Aorta (tissue), 5 donors: ENCODE results near the gene LMTK3. TPM values are rescaled to one million over a fixed set of nuclear protein-coding genes. Genes with fewer than 3 reads are reported as not detected.

Experiments used
- ATAC-seq: fragments of 200-7000 bp; cut with Tn5 transposase; one replicate; pipeline ENCODE4 v1.9.1; 2022; ENCODE audit warnings: moderate library complexity; ENCODE audit not compliant: low FRiP score
- DNase-seq, 2 donors: peaks; one replicate each; pipeline ENCODE4 v3.0.0-alpha.2; 2020
- H3K27ac ChIP-seq, 2 donors: one replicate each; pipeline ENCODE4 v1.5.1; 2013; ENCODE audit warnings: low read length in 2 of 2, mild to moderate bottlenecking in 2 of 2, moderate library complexity in 2 of 2, control low read depth in 1 of 2, inconsistent platforms in 1 of 2, low read depth in 1 of 2
- H3K27me3 ChIP-seq, 2 donors: one replicate each; pipeline ENCODE4 v1.6.1; 2013; ENCODE audit warnings: control low read depth in 1 of 2, low read length in 1 of 2, mild to moderate bottlenecking in 1 of 2, moderate library complexity in 1 of 2; ENCODE audit not compliant: insufficient read depth in 2 of 2, control insufficient read depth in 1 of 2
- H3K36me3 ChIP-seq, 2 donors: one replicate each; pipeline ENCODE4 v1.6.1; 2013; ENCODE audit warnings: control low read depth in 1 of 2, low read length in 1 of 2, mild to moderate bottlenecking in 1 of 2; ENCODE audit not compliant: insufficient read depth in 2 of 2, control insufficient read depth in 1 of 2
- H3K4me1 ChIP-seq, 2 donors: one replicate each; pipeline ENCODE4 v1.6.1; 2013; ENCODE audit warnings: low read length in 2 of 2, control low read depth in 1 of 2, mild to moderate bottlenecking in 1 of 2, moderate library complexity in 1 of 2; ENCODE audit not compliant: insufficient read depth in 2 of 2, control insufficient read depth in 1 of 2
- H3K4me3 ChIP-seq, 2 donors: one replicate each; pipeline ENCODE4 v1.5.1; 2013; ENCODE audit warnings: low read length in 2 of 2, control low read depth in 1 of 2, mild to moderate bottlenecking in 1 of 2
- H3K9me3 ChIP-seq: one replicate; pipeline ENCODE4 v1.6.1; 2013; ENCODE audit warnings: mild to moderate bottlenecking, low read length; ENCODE audit not compliant: control insufficient read depth
- WGBS, 2 donors: extraction: QIAGEN DNeasy Blood & Tissue Kit; methylation state at CpG; one replicate each; pipeline ENCODE4 v1.1.7; 2013; 5-methylcytosine and 5-hydroxymethylcytosine counted together
- intact Hi-C, 2 donors: fragments of 100-400 bp; cut with DNase I; formaldehyde crosslinking; loops; one replicate each; pipeline versions ENCODE4 v1.14.2 to v1.15.0; 2022
- polyA plus RNA-seq, 2 donors: library from polyadenylated mRNA; stranded (reverse); fragments of 200-250 nt; gene quantifications; one replicate each; pipeline ENCODE4 v1.2.3, GENCODE V29; 2013
- total RNA-seq, 2 donors: library from RNA; stranded (reverse); fragmentation: NEBNext Ultra II Directional; extraction: Animal tissue kit (Norgen Biotek cat#: 25700); gene quantifications; one replicate each; pipeline ENCODE4 v1.2.1, GENCODE V29; 2021
- donor health status: healthy with polysubstance abuse.
- donor health status: Bipolar disorder and iron deficiency.
- donor health status: DM: no; HTN: no; CAD: no.
- donor health status: DM: no; HTN: no; CAD: no.
- donor health status: DM: yes; HTN: yes; CAD: no.

Gene LMTK3
- total and polyA plus RNA-seq, 4 donors, result 0.51 to 4.2 (median 0.98) TPM

- Histone ChIP-seq H3K9me3 (no peaks in the 10 kb centered on the region), H3K4me1 (no peaks in the 10 kb centered on the region), H3K36me3 (no peaks in the 10 kb centered on the region), H3K27me3 (no peaks in the 10 kb centered on the region), H3K27ac (no peak overlapping the region), H3K4me3 (no peak overlapping the region)
- ATAC-seq (peak; percentile 34), DNase-seq (no peak)
- WGBS, 2 donors, result 85 to 87% methylated on average over 33 to 36 of the region's 36 CpGs
- intact Hi-C loops, result no loop called here
These were observed 50.0 kb downstream of the LMTK3 start for GRCh38 chr19:48461651-48461981.

GRCh38 chr19:48458016-48458415 is 53.6 kb downstream of the LMTK3 start:
- WGBS, 2 donors, result 91 to 92% methylated on average over 2 of the region's 2 CpGs
- Histone ChIP-seq H3K27me3 (no peaks in the 10 kb centered on the region), H3K27ac (no peak overlapping the region), H3K4me3 (no peak overlapping the region), H3K9me3 (no peaks in the 10 kb centered on the region), H3K4me1 (no peaks in the 10 kb centered on the region), H3K36me3 (peaks cover 0 to 2% of the 10 kb centered on the region in 2 donors)
- DNase-seq (no peak), ATAC-seq (no peak)
- intact Hi-C loops, result no loop called here

GRCh38 chr19:48456864-48457263 is 54.8 kb downstream of the LMTK3 start:
- DNase-seq, result no peak
- Histone ChIP-seq H3K36me3 (peaks cover 0 to 5% of the 10 kb centered on the region in 2 donors), H3K9me3 (no peaks in the 10 kb centered on the region), H3K4me1 (no peaks in the 10 kb centered on the region), H3K4me3 (no peak overlapping the region), H3K27me3 (no peaks in the 10 kb centered on the region), H3K27ac (no peak overlapping the region)
- intact Hi-C loops, result no loop called here
- WGBS, 2 donors, result 95 to 97% methylated on average over 4 of the region's 4 CpGs
- ATAC-seq, result no peak

- DNase-seq, result no peak
- no peak for ATAC-seq
- intact Hi-C loops, result no loop called here
These were observed 55.6 kb downstream of the LMTK3 start for GRCh38 chr19:48455908-48456562.

GRCh38 chr19:48455171-48455907 is 56.3 kb downstream of the LMTK3 start, which contains the start of gene KCNJ14:
TSS of gene KCNJ14 (plus strand) at chr19:48455574. CDS start at chr19:48461725, 6,151 bp downstream.
- Histone ChIP-seq H3K27me3 (no peaks in the 10 kb centered on the region), H3K27ac (no peak within 1 kb of the TSS), H3K4me3 (no peak within 1 kb of the TSS), H3K9me3 (no peaks in the 10 kb centered on the region), H3K4me1 (no peaks in the 10 kb centered on the region), H3K36me3 (peaks cover 0 to 10% of the 10 kb centered on the region in 2 donors)
- ATAC-seq (no peak), DNase-seq (no peak)
- intact Hi-C loops, result no loop called here
- 70 to 72% methylated on average over 16 of the region's 16 CpGs for WGBS, 2 donors

More at GRCh38 chr19:48455908-48456562, 55.6 kb downstream of the LMTK3 start:
- 86 to 92% methylated on average over 11 of the region's 11 CpGs for WGBS, 2 donors
- no peak overlapping the region for H3K4me3 ChIP-seq
- H3K9me3 ChIP-seq, result no peaks in the 10 kb centered on the region
- H3K4me1 ChIP-seq, result no peaks in the 10 kb centered on the region
- no peaks in the 10 kb centered on the region for H3K27me3 ChIP-seq
- no peak overlapping the region for H3K27ac ChIP-seq
- peaks cover 0 to 5% of the 10 kb centered on the region in 2 donors for H3K36me3 ChIP-seq

GRCh38 chr19:48454150-48454730 is 57.4 kb downstream of the LMTK3 start:
- no peaks in the 10 kb centered on the region for H3K9me3 ChIP-seq
- no peaks in the 10 kb centered on the region for H3K27me3 ChIP-seq
- no peak for DNase-seq
- no peak for ATAC-seq
- 90 to 92% methylated on average over 22 of the region's 22 CpGs for WGBS, 2 donors
- H3K4me1 ChIP-seq, result no peaks in the 10 kb centered on the region
- H3K4me3 ChIP-seq, result no peak overlapping the region
- no peak overlapping the region for H3K27ac ChIP-seq
- H3K36me3 ChIP-seq, result peaks cover 0 to 14% of the 10 kb centered on the region in 2 donors
- intact Hi-C loops, result no loop called here

GRCh38 chr19:48452289-48453190 is 59.1 kb downstream of the LMTK3 start:
- no peak overlapping the region for H3K4me3 ChIP-seq
- no peak for DNase-seq
- WGBS, 2 donors, result 87 to 88% methylated on average over 33 of the region's 33 CpGs
- no peaks in the 10 kb centered on the region for H3K4me1 ChIP-seq
- H3K27ac ChIP-seq, result no peak overlapping the region
- ATAC-seq, result no peak
- H3K27me3 ChIP-seq, result no peaks in the 10 kb centered on the region
- intact Hi-C loops, result no loop called here
- H3K9me3 ChIP-seq, result no peaks in the 10 kb centered on the region
- peaks cover 0 to 14% of the 10 kb centered on the region in 2 donors for H3K36me3 ChIP-seq

- intact Hi-C loops, result no loop called here
These were observed 60.0 kb downstream of the LMTK3 start for GRCh38 chr19:48451624-48452023.

More at GRCh38 chr19:48451624-48452023, 60.0 kb downstream of the LMTK3 start:
- H3K4me1 ChIP-seq, result no peaks in the 10 kb centered on the region
- no peaks in the 10 kb centered on the region for H3K27me3 ChIP-seq
- ATAC-seq, result no peak
- peaks cover 0 to 14% of the 10 kb centered on the region in 2 donors for H3K36me3 ChIP-seq
- 86 to 87% methylated on average over 12 of the region's 12 CpGs for WGBS, 2 donors
- no peak overlapping the region for H3K4me3 ChIP-seq
- DNase-seq, result no peak
- no peaks in the 10 kb centered on the region for H3K9me3 ChIP-seq
- no peak overlapping the region for H3K27ac ChIP-seq
